HG03039 (cell line): Measurements from ENCODE around the gene KLF7.
"Not testable (repeated sequence)": the region's sequence is repeated elsewhere in the genome, so short reads cannot be mapped to it uniquely, and the experiment has no call there.

ENCODE experiments used
- ATAC-seq: cut with Tn5 transposase; IDR thresholded peaks from one replicate; pipeline ENCODE4 v1.9.1; 2021; ENCODE audit warnings: mild to moderate bottlenecking, moderate library complexity; ENCODE audit not compliant: unreplicated experiment

Gene KLF7

GRCh38 chr2:207037023-207037422, 128.7 kb downstream of the KLF7 start:
- not testable (repeated sequence) for ATAC-seq

GRCh38 chr2:207035875-207036274, 129.9 kb downstream of the KLF7 start:
- no peak for ATAC-seq

GRCh38 chr2:207032490-207032889, 133.3 kb downstream of the KLF7 start:
- no peak for ATAC-seq
